ENCODE results near the gene DBP. TPM values are rescaled to one million over a fixed set of nuclear protein-coding genes. Genes with fewer than 3 reads are reported as not detected.

The DBP gene
- total and polyA plus RNA-seq, 2 of the 13 experiments (the other 11 are each of a cell fraction or from before 2014, with no cell fraction given): 1.7 to 5.8 TPM

DNA sequence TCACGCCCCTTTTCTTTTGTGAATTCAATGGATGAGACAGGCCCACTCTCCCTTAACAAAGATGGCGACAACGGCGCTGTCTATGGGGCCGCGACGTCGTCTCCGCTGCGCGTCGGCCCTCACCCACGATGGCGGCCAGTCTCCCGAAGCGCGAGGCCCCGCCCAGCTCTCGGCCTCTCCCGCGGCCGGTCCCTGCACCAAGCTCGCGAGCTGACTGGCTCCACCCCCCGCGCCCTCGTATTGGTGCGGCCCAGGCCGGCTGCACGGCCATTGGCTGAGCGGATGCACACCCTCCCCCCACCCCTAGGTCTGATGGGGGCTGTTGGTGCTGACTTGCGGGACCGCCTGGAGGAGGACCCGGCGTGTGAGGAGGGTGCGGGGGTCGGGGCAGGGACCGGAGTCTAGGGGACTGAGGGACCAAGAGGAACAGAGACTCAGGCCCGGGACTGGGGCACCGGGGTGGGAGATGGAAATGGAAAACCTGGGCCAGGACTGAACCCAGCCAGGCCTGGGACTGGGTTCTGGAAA lies 13.0 kb downstream of the DBP start (continued):
- TF ChIP-seq ZNF660 (CRISPR knock-in tag; IDR thresholded peaks at IDR 0.05; ENCODE audit: borderline replicate concordance, low read depth): no peak
- TF ChIP-seq, protein P1, sequence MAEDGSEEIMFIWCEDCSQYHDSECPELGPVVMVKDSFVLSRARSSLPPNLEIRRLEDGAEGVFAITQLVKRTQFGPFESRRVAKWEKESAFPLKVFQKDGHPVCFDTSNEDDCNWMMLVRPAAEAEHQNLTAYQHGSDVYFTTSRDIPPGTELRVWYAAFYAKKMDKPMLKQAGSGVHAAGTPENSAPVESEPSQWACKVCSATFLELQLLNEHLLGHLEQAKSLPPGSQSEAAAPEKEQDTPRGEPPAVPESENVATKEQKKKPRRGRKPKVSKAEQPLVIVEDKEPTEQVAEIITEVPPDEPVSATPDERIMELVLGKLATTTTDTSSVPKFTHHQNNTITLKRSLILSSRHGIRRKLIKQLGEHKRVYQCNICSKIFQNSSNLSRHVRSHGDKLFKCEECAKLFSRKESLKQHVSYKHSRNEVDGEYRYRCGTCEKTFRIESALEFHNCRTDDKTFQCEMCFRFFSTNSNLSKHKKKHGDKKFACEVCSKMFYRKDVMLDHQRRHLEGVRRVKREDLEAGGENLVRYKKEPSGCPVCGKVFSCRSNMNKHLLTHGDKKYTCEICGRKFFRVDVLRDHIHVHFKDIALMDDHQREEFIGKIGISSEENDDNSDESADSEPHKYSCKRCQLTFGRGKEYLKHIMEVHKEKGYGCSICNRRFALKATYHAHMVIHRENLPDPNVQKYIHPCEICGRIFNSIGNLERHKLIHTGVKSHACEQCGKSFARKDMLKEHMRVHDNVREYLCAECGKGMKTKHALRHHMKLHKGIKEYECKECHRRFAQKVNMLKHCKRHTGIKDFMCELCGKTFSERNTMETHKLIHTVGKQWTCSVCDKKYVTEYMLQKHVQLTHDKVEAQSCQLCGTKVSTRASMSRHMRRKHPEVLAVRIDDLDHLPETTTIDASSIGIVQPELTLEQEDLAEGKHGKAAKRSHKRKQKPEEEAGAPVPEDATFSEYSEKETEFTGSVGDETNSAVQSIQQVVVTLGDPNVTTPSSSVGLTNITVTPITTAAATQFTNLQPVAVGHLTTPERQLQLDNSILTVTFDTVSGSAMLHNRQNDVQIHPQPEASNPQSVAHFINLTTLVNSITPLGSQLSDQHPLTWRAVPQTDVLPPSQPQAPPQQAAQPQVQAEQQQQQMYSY (CRISPR knock-in tag; IDR thresholded peaks at IDR 0.05): peak; percentile 81
- TF ChIP-seq ETV5 (CRISPR knock-in tag; IDR thresholded peaks at IDR 0.05; ENCODE audit: borderline replicate concordance): no peak
- no peak for TF ChIP-seq ZNF256 (CRISPR knock-in tag; conservative IDR thresholded peaks at IDR 0.05)
- TF ChIP-seq PHF20 (CRISPR knock-in tag; IDR thresholded peaks at IDR 0.05): peak; percentile 37; the same call in 1 of the 2 replicates
- no peak for TF ChIP-seq PPARG (CRISPR knock-in tag; conservative IDR thresholded peaks at IDR 0.05)
- no peak for TF ChIP-seq TFAP4 (IDR thresholded peaks at IDR 0.05; ENCODE audit: borderline replicate concordance, low read depth)
- TF ChIP-seq, protein P2, sequence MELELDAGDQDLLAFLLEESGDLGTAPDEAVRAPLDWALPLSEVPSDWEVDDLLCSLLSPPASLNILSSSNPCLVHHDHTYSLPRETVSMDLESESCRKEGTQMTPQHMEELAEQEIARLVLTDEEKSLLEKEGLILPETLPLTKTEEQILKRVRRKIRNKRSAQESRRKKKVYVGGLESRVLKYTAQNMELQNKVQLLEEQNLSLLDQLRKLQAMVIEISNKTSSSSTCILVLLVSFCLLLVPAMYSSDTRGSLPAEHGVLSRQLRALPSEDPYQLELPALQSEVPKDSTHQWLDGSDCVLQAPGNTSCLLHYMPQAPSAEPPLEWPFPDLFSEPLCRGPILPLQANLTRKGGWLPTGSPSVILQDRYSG (CRISPR knock-in tag; IDR thresholded peaks at IDR 0.05): no peak
- TF ChIP-seq PLSCR1 (CRISPR knock-in tag; IDR thresholded peaks at IDR 0.05; ENCODE audit: borderline replicate concordance): no peak
- no peak for TF ChIP-seq ZNF17 (CRISPR knock-in tag; IDR thresholded peaks at IDR 0.05)
- no peak for TF ChIP-seq GATA4 (IDR thresholded peaks at IDR 0.05; ENCODE audit: borderline replicate concordance, low read depth)
- TF ChIP-seq, protein P3, sequence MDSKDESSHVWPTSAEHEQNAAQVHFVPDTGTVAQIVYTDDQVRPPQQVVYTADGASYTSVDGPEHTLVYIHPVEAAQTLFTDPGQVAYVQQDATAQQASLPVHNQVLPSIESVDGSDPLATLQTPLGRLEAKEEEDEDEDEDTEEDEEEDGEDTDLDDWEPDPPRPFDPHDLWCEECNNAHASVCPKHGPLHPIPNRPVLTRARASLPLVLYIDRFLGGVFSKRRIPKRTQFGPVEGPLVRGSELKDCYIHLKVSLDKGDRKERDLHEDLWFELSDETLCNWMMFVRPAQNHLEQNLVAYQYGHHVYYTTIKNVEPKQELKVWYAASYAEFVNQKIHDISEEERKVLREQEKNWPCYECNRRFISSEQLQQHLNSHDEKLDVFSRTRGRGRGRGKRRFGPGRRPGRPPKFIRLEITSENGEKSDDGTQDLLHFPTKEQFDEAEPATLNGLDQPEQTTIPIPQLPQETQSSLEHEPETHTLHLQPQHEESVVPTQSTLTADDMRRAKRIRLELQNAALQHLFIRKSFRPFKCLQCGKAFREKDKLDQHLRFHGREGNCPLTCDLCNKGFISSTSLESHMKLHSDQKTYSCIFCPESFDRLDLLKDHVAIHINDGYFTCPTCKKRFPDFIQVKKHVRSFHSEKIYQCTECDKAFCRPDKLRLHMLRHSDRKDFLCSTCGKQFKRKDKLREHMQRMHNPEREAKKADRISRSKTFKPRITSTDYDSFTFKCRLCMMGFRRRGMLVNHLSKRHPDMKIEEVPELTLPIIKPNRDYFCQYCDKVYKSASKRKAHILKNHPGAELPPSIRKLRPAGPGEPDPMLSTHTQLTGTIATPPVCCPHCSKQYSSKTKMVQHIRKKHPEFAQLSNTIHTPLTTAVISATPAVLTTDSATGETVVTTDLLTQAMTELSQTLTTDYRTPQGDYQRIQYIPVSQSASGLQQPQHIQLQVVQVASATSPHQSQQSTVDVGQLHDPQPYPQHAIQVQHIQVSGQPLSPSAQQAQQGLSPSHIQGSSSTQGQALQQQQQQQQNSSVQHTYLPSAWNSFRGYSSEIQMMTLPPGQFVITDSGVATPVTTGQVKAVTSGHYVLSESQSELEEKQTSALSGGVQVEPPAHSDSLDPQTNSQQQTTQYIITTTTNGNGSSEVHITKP (CRISPR knock-in tag; IDR thresholded peaks at IDR 0.05; ENCODE audit: low read depth): no peak; the same call in 1 of the 2 replicates
- no peak for TF ChIP-seq YEATS4 (CRISPR knock-in tag; IDR thresholded peaks at IDR 0.05; ENCODE audit: borderline replicate concordance)
- TF ChIP-seq HMGXB3 (CRISPR knock-in tag; IDR thresholded peaks at IDR 0.05; ENCODE audit: borderline replicate concordance): no peak

Measured in HepG2 (cell line).